ENCODE results near the gene MEAF6. TPM values are rescaled to one million over a fixed set of nuclear protein-coding genes. Genes with fewer than 3 reads are reported as not detected.
A peak's percentile ranks its signal among the peaks of the same experiment; 100 is the strongest.
"Not testable (repeated sequence)": the region's sequence is repeated elsewhere in the genome, so short reads cannot be mapped to it uniquely, and the experiment has no call there.

Gene MEAF6
- total RNA-seq, 1 donor from 2014 or later = 79.9 TPM

DNA sequence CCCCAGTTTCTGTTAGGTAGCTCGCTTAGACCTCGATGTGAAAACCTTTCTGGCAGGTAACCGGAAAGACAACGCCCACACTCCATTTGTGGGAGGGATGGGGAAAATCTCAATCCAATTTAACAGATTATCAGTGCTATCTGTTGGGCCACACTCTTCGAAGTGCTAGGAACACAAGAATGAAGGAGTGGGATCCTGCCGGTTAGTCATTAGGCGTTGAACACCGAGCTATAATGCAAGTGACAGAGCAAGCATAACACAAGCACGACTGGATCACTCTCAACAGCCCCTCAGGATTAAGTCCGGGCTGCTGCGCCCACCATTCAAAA is 39.0 kb upstream of the MEAF6 start:
- H3K4me1 Mint-ChIP-seq (ENCODE audit: unreplicated experiment) = peaks cover 33% of the 10 kb centered on the region
- peak overlapping the region; percentile 100 for H3K4me3 Mint-ChIP-seq
- H3K27me3 Mint-ChIP-seq = no peaks in the 10 kb centered on the region
- H3K27ac Mint-ChIP-seq = peak overlapping the region; percentile 97
- no peaks in the 10 kb centered on the region for H3K9me3 Mint-ChIP-seq
- TF ChIP-seq, protein P1, sequence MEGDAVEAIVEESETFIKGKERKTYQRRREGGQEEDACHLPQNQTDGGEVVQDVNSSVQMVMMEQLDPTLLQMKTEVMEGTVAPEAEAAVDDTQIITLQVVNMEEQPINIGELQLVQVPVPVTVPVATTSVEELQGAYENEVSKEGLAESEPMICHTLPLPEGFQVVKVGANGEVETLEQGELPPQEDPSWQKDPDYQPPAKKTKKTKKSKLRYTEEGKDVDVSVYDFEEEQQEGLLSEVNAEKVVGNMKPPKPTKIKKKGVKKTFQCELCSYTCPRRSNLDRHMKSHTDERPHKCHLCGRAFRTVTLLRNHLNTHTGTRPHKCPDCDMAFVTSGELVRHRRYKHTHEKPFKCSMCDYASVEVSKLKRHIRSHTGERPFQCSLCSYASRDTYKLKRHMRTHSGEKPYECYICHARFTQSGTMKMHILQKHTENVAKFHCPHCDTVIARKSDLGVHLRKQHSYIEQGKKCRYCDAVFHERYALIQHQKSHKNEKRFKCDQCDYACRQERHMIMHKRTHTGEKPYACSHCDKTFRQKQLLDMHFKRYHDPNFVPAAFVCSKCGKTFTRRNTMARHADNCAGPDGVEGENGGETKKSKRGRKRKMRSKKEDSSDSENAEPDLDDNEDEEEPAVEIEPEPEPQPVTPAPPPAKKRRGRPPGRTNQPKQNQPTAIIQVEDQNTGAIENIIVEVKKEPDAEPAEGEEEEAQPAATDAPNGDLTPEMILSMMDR (conservative IDR thresholded peaks at IDR 0.05) = no peak
- H3K36me3 Mint-ChIP-seq = peaks cover 7% of the 10 kb centered on the region
- DNase-seq (ENCODE audit: extremely low spot score, unreplicated experiment) = no peak

DNA sequence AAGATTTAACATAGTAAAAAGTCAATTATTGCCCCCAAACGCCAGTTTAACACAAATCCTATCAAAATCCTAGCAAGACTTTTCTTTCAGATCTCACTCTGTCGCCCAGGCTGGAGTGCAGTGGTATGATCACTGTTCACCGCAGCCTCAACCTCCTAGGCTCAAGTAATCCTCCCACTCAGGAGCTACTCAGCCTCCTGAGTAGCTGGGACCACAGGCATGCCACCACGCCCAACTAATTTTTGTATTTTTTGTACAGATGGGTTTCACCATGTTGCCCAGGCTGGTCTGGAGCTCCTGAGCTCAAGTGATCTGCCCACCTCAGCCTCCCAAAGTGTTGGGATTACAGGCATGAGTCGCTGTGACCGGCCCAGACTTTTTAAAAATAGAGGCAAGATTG is 34.8 kb upstream of the MEAF6 start:
- no peak overlapping the region for H3K4me3 Mint-ChIP-seq
- DNase-seq (ENCODE audit: extremely low spot score, unreplicated experiment) = no peak
- TF ChIP-seq, protein P1 (conservative IDR thresholded peaks at IDR 0.05) = no peak
- no peaks in the 10 kb centered on the region for H3K27me3 Mint-ChIP-seq
- H3K9me3 Mint-ChIP-seq = no peaks in the 10 kb centered on the region
- no peak overlapping the region for H3K27ac Mint-ChIP-seq
- peaks cover 22% of the 10 kb centered on the region for H3K36me3 Mint-ChIP-seq
- peaks cover 14% of the 10 kb centered on the region for H3K4me1 Mint-ChIP-seq (ENCODE audit: unreplicated experiment)

DNA sequence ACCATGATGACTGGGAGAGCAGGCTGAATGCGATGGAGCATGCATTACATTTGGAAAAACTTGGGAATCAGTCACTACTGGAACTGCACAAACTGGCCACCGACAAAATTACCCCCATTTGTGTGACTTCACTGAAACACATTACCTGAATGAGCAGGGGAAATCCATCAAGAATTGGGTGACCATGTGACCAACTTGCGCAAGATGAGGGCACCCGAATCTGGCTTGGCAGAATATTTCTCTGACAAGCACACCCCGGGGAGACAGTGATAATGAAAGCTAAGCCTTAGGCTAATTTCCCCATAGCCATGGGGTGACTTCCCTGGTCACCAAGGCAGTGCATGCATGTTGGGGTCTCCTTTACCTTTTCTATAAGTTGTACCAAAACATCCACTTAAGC is 30.5 kb upstream of the MEAF6 start:
- Mint-ChIP-seq H3K27ac (no peak overlapping the region), H3K36me3 (peaks cover 24% of the 10 kb centered on the region), H3K4me3 (no peak overlapping the region), H3K27me3 (no peaks in the 10 kb centered on the region), H3K9me3 (no peaks in the 10 kb centered on the region), H3K4me1 (ENCODE audit: unreplicated experiment) (no peaks in the 10 kb centered on the region)
- TF ChIP-seq, protein P1 (conservative IDR thresholded peaks at IDR 0.05) = no peak
- no peak for DNase-seq (ENCODE audit: extremely low spot score, unreplicated experiment)

DNA sequence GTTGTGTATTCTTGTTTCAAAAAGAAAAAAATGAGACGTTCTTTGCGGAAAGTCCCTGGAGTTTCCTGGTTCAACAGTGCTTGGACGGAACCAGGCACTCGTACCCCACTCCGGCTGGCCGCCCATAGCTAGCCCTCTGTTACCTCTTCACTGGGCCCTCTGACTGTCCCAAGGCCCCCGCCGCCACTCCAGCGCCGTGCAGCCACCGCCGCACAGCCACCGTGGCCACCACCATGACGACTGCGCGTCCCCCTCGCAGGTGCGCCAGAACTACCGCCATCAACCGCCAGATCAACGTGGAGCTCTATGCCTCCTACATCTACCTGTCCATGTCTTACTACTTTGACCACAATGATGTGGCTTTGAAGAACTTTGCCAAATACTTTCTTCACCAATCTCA is 30.0 kb upstream of the MEAF6 start:
- TF ChIP-seq, protein P1 (conservative IDR thresholded peaks at IDR 0.05) = no peak
- Mint-ChIP-seq H3K4me1 (ENCODE audit: unreplicated experiment) (no peaks in the 10 kb centered on the region), H3K27me3 (no peaks in the 10 kb centered on the region), H3K9me3 (no peaks in the 10 kb centered on the region), H3K36me3 (peaks cover 24% of the 10 kb centered on the region), H3K27ac (no peak overlapping the region), H3K4me3 (no peak overlapping the region)
- DNase-seq (ENCODE audit: extremely low spot score, unreplicated experiment) = no peak

DNA sequence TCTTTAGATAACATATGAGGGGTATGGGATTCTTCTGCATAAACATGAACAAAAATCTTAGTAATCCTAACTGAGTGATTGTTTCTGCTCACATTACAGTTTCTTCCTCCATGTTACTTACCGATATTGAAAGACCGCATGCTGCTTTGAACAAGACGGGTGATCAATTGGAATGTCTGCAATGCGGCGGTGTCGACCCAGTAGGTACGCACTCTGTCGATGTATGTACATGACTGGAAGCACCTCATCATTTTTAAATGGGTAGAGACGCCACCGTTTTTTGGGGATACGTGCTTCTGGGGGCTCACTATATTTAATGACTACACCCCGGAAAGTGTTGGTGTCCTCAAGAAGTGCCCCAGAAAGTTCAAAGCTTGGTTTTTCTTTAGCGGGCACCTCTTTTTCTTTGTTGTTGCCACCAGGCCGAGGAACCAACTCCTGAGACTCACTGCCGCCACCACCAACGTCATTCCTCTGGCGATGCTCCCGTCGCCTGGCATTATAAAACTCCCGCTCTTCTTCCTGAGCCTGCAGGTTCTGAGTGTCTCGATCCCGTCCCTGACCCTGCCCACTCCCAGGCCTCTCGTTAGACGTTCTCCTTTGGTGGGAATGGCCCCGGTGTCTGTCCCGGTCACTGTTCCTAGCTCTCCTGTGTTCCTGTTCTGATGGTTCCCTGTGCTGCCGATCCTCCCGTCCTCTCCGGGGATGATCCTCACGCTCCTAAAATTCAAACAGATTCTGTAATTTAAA is 25.6 kb upstream of the MEAF6 start:
- TF ChIP-seq, protein P1 (conservative IDR thresholded peaks at IDR 0.05) = no peak
- Mint-ChIP-seq H3K27ac (no peak overlapping the region), H3K27me3 (no peaks in the 10 kb centered on the region), H3K4me1 (ENCODE audit: unreplicated experiment) (no peaks in the 10 kb centered on the region), H3K36me3 (peaks cover 30% of the 10 kb centered on the region), H3K9me3 (no peaks in the 10 kb centered on the region), H3K4me3 (no peak overlapping the region)
- DNase-seq (ENCODE audit: extremely low spot score, unreplicated experiment) = no peak

DNA sequence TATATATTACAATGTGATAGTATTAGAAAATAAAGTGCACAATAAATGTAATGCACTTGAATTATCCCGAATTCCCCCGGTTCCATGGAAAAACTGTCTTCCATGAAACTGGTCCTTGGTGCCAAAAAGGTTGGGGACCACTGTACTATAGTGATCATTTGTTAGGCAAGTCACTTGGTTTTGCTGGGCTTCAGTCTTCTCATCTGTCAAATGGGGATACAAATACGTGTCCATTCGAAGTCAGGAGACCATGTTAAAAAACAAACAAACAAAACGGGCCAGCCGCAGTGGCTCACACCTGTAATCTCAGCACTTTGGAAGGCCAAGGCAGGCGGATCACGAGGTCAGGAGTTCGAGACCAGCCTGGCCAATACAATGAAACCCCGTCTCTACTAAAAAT is 24.6 kb upstream of the MEAF6 start:
- H3K27ac Mint-ChIP-seq; H3K4me1 Mint-ChIP-seq (ENCODE audit: unreplicated experiment); H3K27me3 Mint-ChIP-seq; DNase-seq (ENCODE audit: extremely low spot score, unreplicated experiment); H3K4me3 Mint-ChIP-seq; H3K9me3 Mint-ChIP-seq: not testable (repeated sequence)
- peaks cover 29% of the 10 kb centered on the region for H3K36me3 Mint-ChIP-seq
